ENCODE measurements around the gene CREB5.
A peak's percentile ranks its signal among the peaks of the same experiment; 100 is the strongest.
"Not testable (repeated sequence)": the region's sequence is repeated elsewhere in the genome, so short reads cannot be mapped to it uniquely, and the experiment has no call there.

CREB5 gene

DNA sequence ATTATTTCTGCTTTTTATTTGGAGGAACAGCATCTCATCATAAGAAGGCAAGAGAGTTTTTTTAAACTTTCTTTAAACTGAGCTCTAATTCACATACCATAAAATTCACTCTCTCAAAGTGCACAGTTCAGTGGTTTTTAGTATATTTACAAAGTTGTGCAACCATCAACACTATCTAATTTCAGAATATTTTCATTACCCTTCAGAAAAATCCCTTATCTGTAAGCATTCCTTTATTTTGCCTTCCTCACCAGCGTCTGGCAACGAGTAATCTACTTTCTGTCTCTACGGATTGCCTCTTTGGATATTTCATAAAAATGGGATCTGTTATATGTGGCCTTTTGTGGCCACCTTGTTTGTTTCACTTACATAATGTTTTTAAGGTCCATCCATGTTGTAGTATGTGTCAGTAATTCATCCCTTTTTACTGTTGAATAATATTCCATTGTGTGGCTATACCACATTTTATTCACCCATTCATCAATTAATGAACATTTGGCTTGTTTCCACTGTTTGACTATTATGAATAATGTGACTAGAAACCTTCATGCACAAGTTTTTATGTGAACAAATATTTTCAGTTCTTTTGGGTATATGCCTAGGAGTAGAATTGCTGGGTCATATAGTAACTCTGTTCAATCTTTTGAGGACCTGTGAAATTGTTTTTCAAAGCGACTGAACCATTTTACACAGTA, 364.3 kb downstream of the CREB5 start:
- peak in 1 of 2 donors; percentile 5 for DNase-seq (ENCODE audit: low read depth in 2 of 2)
- H3K4me3 ChIP-seq (replicated peaks in 1 of 2; ENCODE audit: low read depth in 2 of 2, low read length in 2 of 2), result no peak overlapping the region
- TF ChIP-seq, protein P1, sequence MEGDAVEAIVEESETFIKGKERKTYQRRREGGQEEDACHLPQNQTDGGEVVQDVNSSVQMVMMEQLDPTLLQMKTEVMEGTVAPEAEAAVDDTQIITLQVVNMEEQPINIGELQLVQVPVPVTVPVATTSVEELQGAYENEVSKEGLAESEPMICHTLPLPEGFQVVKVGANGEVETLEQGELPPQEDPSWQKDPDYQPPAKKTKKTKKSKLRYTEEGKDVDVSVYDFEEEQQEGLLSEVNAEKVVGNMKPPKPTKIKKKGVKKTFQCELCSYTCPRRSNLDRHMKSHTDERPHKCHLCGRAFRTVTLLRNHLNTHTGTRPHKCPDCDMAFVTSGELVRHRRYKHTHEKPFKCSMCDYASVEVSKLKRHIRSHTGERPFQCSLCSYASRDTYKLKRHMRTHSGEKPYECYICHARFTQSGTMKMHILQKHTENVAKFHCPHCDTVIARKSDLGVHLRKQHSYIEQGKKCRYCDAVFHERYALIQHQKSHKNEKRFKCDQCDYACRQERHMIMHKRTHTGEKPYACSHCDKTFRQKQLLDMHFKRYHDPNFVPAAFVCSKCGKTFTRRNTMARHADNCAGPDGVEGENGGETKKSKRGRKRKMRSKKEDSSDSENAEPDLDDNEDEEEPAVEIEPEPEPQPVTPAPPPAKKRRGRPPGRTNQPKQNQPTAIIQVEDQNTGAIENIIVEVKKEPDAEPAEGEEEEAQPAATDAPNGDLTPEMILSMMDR (IDR thresholded peaks at IDR 0.05; ENCODE audit: low read depth, low read length), result no peak

DNA sequence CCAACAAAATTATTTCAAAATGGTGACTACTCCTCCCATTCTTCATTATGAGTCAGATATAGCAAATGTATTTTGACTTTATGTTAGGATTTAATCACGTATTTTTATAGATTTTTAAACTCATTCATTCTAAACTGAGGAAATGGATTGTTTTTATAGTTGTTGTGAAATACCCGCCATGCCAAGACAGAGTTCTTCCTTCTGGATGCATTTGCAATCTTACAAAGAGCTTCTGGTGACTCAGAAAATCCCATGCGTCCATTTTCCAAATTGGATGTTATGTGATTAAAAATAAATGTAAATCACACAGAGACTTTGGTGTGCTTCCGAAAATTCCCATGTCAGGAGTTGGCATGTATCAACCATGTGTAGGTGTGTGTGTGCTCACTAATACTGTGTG, 366.5 kb downstream of the CREB5 start:
- no peak overlapping the region for H3K4me3 ChIP-seq (replicated peaks in 1 of 2; ENCODE audit: low read depth in 2 of 2, low read length in 2 of 2)
- TF ChIP-seq, protein P1 (IDR thresholded peaks at IDR 0.05; ENCODE audit: low read depth, low read length), result no peak
- peak; percentile 66 to 73 for DNase-seq (ENCODE audit: low read depth in 2 of 2)

DNA sequence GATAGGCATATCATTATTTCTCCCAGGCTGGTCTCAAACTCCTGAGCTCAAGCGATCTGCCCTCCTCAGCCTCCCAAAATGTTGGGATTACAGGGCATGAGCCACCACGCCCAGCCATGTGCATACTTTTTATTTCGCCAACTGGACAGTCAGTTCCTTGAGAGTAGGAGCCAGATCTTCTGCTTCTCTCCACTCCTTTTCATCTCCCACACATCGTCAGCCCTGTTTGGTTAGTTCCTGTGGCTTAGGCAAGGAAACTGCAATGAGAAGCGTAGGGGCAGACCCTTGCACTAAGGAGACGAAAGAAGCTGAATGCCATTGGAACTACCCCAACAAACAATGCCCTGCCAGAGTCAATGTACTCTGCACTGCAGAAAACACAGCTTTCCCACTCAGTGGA, 367.6 kb downstream of the CREB5 start:
- DNase-seq (ENCODE audit: low read depth in 2 of 2), result no peak
- H3K4me3 ChIP-seq (replicated peaks in 1 of 2; ENCODE audit: low read depth in 2 of 2, low read length in 2 of 2), result no peak overlapping the region
- TF ChIP-seq, protein P1 (IDR thresholded peaks at IDR 0.05; ENCODE audit: low read depth, low read length), result no peak

DNA sequence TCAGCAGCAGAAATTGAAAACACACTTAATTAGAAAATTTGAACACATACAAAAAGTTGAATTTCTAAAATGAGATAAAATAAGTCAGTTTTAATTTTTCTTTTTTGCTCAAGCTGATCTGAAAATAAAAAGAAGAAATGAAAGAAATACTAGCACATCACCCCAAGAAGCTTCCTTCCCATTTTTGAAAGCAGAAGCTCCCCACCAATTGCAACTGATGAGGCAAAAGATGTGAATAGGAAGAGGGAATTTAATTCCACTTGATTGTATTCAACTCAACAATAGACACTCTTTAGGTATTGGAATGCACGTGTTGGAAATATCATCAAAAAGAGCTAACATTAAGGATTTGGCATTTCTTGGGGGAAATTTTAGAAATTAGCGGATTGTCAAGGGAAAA, 370.0 kb downstream of the CREB5 start:
- TF ChIP-seq, protein P1 (IDR thresholded peaks at IDR 0.05; ENCODE audit: low read depth, low read length), result no peak
- no peak for DNase-seq (ENCODE audit: low read depth in 2 of 2)
- no peak overlapping the region for H3K4me3 ChIP-seq (replicated peaks in 1 of 2; ENCODE audit: low read depth in 2 of 2, low read length in 2 of 2)

DNA sequence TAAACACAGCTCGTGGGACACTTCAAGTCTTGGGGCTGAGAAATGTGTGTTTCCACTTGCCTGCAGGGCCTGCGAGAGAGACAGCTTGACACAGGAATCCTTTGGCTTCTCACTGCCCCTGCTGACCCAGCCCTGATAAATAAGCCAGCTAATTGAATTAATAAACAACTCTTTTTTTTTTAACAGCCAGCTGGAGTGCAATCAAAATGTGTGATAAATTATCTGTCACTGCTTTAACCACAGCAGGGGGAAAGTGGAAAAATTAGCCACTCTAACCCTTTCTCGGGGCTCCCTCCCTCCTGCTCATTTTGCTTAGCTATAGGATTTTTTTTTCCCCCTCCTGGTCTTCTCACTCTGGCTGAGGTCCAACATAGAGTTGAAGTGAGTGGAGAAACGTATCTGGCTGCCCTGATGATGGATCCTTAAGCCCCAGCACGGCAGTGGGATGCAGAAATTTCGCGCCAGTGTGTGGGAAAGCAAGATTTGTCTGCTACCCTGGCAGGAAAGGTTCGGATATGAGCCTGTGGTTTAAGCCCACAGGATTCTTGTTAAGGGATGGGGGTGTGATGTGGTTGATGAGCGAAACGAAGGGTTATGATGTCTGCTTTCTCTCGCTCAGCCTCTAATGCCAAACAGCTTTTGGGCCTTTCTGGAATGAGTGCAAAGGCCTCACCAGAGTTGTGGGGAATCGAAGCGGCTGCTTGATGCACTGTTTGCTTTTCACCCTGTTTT, 372.0 kb downstream of the CREB5 start:
- DNase-seq (ENCODE audit: low read depth in 2 of 2), result peak in 1 of 2 donors; percentile 27
- no peak overlapping the region for H3K4me3 ChIP-seq (replicated peaks in 1 of 2; ENCODE audit: low read depth in 2 of 2, low read length in 2 of 2)
- TF ChIP-seq, protein P1 (IDR thresholded peaks at IDR 0.05; ENCODE audit: low read depth, low read length), result no peak

DNA sequence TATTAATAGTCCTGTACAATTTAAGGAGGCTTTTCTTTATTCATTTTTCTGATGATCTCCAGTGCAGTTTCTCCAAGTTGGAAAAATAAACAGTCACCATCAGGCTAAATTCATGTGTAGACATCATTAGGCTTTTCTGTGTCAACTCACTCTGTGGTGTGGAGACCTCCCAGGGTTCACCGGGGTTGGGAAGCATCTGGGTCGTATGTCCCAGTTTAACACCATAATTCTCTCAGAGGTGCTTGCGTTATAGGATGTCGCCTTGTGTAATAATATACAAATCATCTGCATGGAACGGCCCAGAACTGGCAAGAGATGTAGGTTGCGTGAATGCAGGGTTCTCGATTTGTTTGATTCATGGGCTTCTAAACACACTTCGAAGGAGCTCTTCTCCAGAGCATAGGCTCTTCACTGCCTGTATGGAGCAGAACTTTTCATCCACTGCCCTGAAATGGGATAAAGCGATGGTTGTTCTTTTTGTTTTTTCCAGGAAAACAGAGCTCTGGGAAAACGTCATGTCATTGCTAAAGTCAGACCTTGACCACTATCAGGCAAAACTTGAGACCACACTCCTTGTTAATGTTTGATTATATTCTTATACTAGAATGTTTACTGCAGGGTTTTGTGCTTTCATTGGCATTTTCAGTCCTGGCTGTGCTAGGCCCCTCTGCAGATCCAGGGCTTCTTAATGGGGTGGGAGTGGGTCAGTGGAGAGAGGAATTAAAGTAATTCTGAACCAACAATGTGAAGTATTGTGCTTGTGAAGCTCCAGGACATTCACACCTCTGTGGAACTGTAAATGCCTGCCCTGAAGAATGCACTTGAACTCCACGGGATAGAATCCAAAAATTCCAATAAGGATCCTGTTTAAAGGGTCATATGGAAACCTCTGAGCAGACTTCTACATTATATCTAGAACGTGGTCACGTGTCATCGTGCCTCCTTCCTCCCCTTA, 373.0 kb downstream of the CREB5 start:
- no peak for DNase-seq (ENCODE audit: low read depth in 2 of 2)
- no peak overlapping the region for H3K4me3 ChIP-seq (replicated peaks in 1 of 2; ENCODE audit: low read depth in 2 of 2, low read length in 2 of 2)
- TF ChIP-seq, protein P1 (IDR thresholded peaks at IDR 0.05; ENCODE audit: low read depth, low read length), result no peak

DNA sequence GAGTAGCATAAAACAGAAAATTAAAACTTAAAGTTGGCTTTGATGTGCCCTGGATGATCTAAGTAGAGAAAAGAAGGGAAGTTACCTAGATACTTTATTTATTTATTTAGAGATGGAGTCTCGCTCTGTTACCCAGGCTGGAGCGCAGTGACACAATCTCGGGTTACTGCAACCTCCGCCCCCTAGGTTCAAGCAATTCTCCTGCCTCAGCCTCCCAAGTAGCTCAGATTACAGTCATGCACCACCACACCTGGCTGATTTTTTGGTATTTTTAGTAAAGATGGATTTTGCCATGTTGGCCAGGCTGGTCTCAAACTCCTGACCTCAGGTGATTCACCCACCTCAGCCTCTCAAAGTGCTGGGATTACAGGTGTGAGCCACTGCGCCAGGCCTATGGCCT, 373.8 kb downstream of the CREB5 start:
- DNase-seq (ENCODE audit: low read depth in 2 of 2); H3K4me3 ChIP-seq (replicated peaks in 1 of 2; ENCODE audit: low read depth in 2 of 2, low read length in 2 of 2): not testable (repeated sequence)
